A375 (cell line): ENCODE data around the gene MATN1. TPM values are rescaled to one million over a fixed set of nuclear protein-coding genes. Genes with fewer than 3 reads are reported as not detected.

Source experiments
- small RNA-seq: library from RNA; depleted of rRNA; stranded (forward); fragments of <200 nt; gene quantifications from one replicate; pipeline ENCODE3, GENCODE V24; 2014
- total RNA-seq: library from RNA; depleted of rRNA; stranded (reverse); fragments of >200 nt; shearing (Covaris generic); gene quantifications from 2 replicates; pipeline ENCODE4 v1.2.3, GENCODE V29; 2014; rRNA removed

The MATN1 gene, protein sequence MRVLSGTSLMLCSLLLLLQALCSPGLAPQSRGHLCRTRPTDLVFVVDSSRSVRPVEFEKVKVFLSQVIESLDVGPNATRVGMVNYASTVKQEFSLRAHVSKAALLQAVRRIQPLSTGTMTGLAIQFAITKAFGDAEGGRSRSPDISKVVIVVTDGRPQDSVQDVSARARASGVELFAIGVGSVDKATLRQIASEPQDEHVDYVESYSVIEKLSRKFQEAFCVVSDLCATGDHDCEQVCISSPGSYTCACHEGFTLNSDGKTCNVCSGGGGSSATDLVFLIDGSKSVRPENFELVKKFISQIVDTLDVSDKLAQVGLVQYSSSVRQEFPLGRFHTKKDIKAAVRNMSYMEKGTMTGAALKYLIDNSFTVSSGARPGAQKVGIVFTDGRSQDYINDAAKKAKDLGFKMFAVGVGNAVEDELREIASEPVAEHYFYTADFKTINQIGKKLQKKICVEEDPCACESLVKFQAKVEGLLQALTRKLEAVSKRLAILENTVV
- total RNA-seq, result 0.45 and 0.91 TPM in 2 replicates

GRCh38 chr1:30723331-30723755 lies at the start of gene MATN1:
Gene MATN1 (minus strand): TSS chr1:30723585. CDS start chr1:30723551, 34 bp downstream.

DNA sequence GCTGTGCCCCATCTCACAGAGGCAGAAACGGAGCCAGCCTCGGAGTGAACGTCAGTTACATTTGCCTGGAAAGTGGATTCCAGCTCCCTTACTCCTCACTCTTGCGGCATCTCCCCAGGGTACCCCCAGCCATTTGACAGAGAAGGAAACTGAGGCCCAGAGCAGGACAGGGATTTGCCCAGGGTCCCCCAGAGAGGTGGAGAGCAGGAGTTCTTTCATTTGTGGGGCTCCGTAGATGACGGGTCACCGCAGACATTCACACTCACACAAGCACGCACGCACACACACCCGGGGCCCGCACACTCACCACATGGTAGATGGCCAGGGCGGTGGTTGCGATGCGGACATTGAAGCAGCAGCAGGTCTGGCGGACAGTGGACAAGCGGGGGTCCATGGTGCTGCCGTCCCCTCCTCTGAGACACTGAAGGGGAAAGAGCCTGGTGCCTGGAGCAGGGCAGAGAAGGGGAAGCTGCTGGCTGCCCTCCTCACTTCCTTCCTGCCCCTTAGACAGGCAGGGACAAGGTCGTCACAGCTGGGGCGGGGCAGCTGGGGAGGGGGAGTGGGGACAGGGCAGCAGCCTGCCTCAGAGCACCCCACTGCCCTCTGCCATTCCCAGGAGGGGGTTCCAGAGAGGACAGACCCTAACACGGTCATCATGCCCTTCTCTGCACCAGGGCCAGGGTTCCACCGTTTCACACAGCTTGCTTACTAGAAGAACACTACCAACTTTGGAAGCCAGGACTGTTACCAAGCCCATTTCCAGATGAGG lies 34.2 kb upstream of the MATN1 start, which contains the start of gene LAPTM5:
TSS of gene LAPTM5 (minus strand) at position 423 of the 769 bp plus-strand sequence. CDS start at position 394, 29 bp downstream.

Small RNA genes lying within 50 kb of the gene (small RNA-seq; reads per million reads assigned to genes)
- gene MIR4420, result not detected

Other genes with a start within 250 kb of the MATN1 start
- 0.21 and 0.68 TPM in 2 replicates for gene LAPTM5, start 34.2 kb upstream of the MATN1 start, total RNA-seq
- gene SDC3, start 185.2 kb upstream of the MATN1 start, total RNA-seq, result 42.8 and 49.1 TPM in 2 replicates